ENCODE data around the gene MAST1. TPM values are rescaled to one million over a fixed set of nuclear protein-coding genes. Genes with fewer than 3 reads are reported as not detected.

The MAST1 gene
- total RNA-seq, 1 experiment from 2014 or later = 0.91 TPM

GRCh38 chr19:12792051-12792852 is 46.1 kb upstream of the MAST1 start:
- peaks cover 26% of the 10 kb centered on the region for H3K4me1 Mint-ChIP-seq (ENCODE audit: low read depth, unreplicated experiment)
- H3K4me1 ChIP-seq = peaks cover 33% of the 10 kb centered on the region
- no peaks in the 10 kb centered on the region for H3K27me3 ChIP-seq (replicated peaks; ENCODE audit: control insufficient read depth, insufficient read depth, low read length)
- H3K27ac Mint-ChIP-seq (ENCODE audit: unreplicated experiment) = peak overlapping the region; percentile 83
- peak overlapping the region; percentile 93 for H3K4me3 ChIP-seq (ENCODE audit: low read depth, low read length)
- H3K9me3 ChIP-seq = no peaks in the 10 kb centered on the region
- H3K4me3 Mint-ChIP-seq (ENCODE audit: unreplicated experiment) = peak overlapping the region; percentile 92
- TSS peak; percentile 67 for BruUV-seq (replicated peaks)
- ChIA-PET POLR2A (interaction anchor here (0.7 to 3.0 kb wide), 13 partner anchors 10 to 127 kb away, joined by 3 to 36 read pairs (median 5); partner anchors contain the start of genes PRDX2, RNASEH2A, SYCE2 and THSD8), CTCF (interaction anchor here (0.6 to 3.7 kb wide), 8 partner anchors 9 to 58 kb away, joined by 3 to 38 read pairs (median 4); partner anchors contain the start of genes RNASEH2A and TRIR)
- H3K36me3 Mint-ChIP-seq (ENCODE audit: insufficient read depth, unreplicated experiment) = peaks cover 48% of the 10 kb centered on the region
- peak; percentile 70 to 76 for DNase-seq
- H3K36me3 ChIP-seq (ENCODE audit: control insufficient read depth, insufficient read depth, low read length) = no peaks in the 10 kb centered on the region; the same call in 1 of the 2 replicates
- no peaks in the 10 kb centered on the region for H3K9me3 Mint-ChIP-seq (ENCODE audit: unreplicated experiment)
- H3K27me3 Mint-ChIP-seq (ENCODE audit: insufficient read depth, unreplicated experiment) = no peaks in the 10 kb centered on the region
- no peak for TF ChIP-seq CTCF (IDR thresholded peaks at IDR 0.05; ENCODE audit: insufficient read depth in 1 of 2, low read depth in 1 of 2, low read length in 1 of 2, severe bottlenecking in 1 of 2, unreplicated experiment in 1 of 2)
- intact Hi-C loops (cut with micrococcal nuclease; ENCODE audit: unreplicated experiment) = loop anchor here (1.0 to 5.0 kb wide), 2 partner anchors 15 to 360 kb away; partner anchors contain the start of genes IER2 and STX10

- BruUV-seq (replicated peaks) = TSS peak; percentile 45
- Histone ChIP-seq H3K4me1 (peaks cover 30% of the 10 kb centered on the region), H3K4me3 (ENCODE audit: low read depth, low read length) (peak overlapping the region; percentile 93), H3K9me3 (no peaks in the 10 kb centered on the region), H3K27me3 (replicated peaks; ENCODE audit: control insufficient read depth, insufficient read depth, low read length) (no peaks in the 10 kb centered on the region), H3K36me3 (ENCODE audit: control insufficient read depth, insufficient read depth, low read length) (no peaks in the 10 kb centered on the region; the same call in 1 of the 2 replicates)
- CTCF ChIA-PET = interaction anchor here (0.5 to 3.7 kb wide), 8 partner anchors 10 to 184 kb away, joined by 3 to 38 read pairs (median 5); partner anchors contain the start of gene TRIR
- intact Hi-C loops (cut with micrococcal nuclease; ENCODE audit: unreplicated experiment) = loop anchor here (1.0 to 5.0 kb wide), 2 partner anchors 16 to 359 kb away; partner anchors contain the start of genes IER2 and STX10
- Mint-ChIP-seq H3K4me1 (ENCODE audit: low read depth, unreplicated experiment) (peaks cover 26% of the 10 kb centered on the region), H3K4me3 (ENCODE audit: unreplicated experiment) (peak overlapping the region; percentile 92), H3K27me3 (ENCODE audit: insufficient read depth, unreplicated experiment) (no peaks in the 10 kb centered on the region), H3K27ac (ENCODE audit: unreplicated experiment) (peak overlapping the region; percentile 83), H3K36me3 (ENCODE audit: insufficient read depth, unreplicated experiment) (peaks cover 54% of the 10 kb centered on the region), H3K9me3 (ENCODE audit: unreplicated experiment) (no peaks in the 10 kb centered on the region)
- no peak for TF ChIP-seq CTCF (IDR thresholded peaks at IDR 0.05; ENCODE audit: insufficient read depth in 1 of 2, low read depth in 1 of 2, low read length in 1 of 2, severe bottlenecking in 1 of 2, unreplicated experiment in 1 of 2)
- DNase-seq = no peak
- POLR2A ChIA-PET = interaction anchor here (0.6 to 3.0 kb wide), 10 partner anchors 9 to 1374 kb away, joined by 3 to 36 read pairs (median 8); partner anchors contain the start of genes GET3, PRDX2, RGL3 and RNASEH2A
Observed at GRCh38 chr19:12792853-12793289, 45.4 kb upstream of the MAST1 start.
